ENCODE measurements around the gene EHD4. TPM values are rescaled to one million over a fixed set of nuclear protein-coding genes. Genes with fewer than 3 reads are reported as not detected.

Gene EHD4
- total and polyA plus RNA-seq, 9 of the 15 experiments (the other 6 are each of a cell fraction or from before 2014, with no cell fraction given): 0.89 to 10.3 (median 6.4) TPM

GRCh38 chr15:41880156-41880877 is 92.0 kb downstream of the EHD4 start:
- Histone ChIP-seq H3K27ac (ENCODE audit: extremely low read depth, low read depth, low read length) (no peak overlapping the region), H3K4me3 (no peak overlapping the region), H3K4me1 (replicated peaks in 1 of 2; ENCODE audit: control insufficient read depth in 2 of 2, insufficient read depth in 2 of 2, low read length in 2 of 2) (peaks cover 2 to 37% of the 10 kb centered on the region in 2 experiments; a peak in 3 of 5 replicates), H3K4me2 (ENCODE audit: insufficient read depth, low read length) (no peak overlapping the region), H2AFZ (ENCODE audit: low read depth, low read length) (no peak overlapping the region), H3K9me3 (replicated peaks; ENCODE audit: control insufficient read depth, insufficient read depth, low read depth, low read length) (no peaks in the 10 kb centered on the region), H3K9me1 (ENCODE audit: control insufficient read depth, insufficient read depth, low read length) (no peaks in the 10 kb centered on the region), H3K79me2 (ENCODE audit: control insufficient read depth, insufficient read depth, low read length) (no peaks in the 10 kb centered on the region), H4K20me1 (replicated peaks; ENCODE audit: control insufficient read depth, insufficient read depth, low read length) (peaks cover 13% of the 10 kb centered on the region; the same call in 1 of the 2 replicates), H3K9ac (ENCODE audit: insufficient read depth in 1 of 2, low read depth in 2 of 2, low read length in 2 of 2) (no peak overlapping the region), H3K27me3 (ENCODE audit: control insufficient read depth in 2 of 2, insufficient read depth in 2 of 2, low read length in 2 of 2) (peaks cover 28 to 78% of the 10 kb centered on the region in 2 experiments; a peak in 4 of 5 replicates), H3K36me3 (ENCODE audit: control insufficient read depth, insufficient read depth, low read length) (no peaks in the 10 kb centered on the region)
- ATAC-seq (no peak), DNase-seq (ENCODE audit: extremely low read depth in 1 of 4, low spot score in 3 of 4) (no peak), FAIRE-seq (no peak)
- POLR2A ChIA-PET: interaction anchor here (0.7 kb wide), 1 partner anchor 10 kb away, joined by 3 read pairs; no protein-coding TSS in a partner anchor
- intact Hi-C loops (cut with micrococcal nuclease): no loop called here
- CTCF ChIA-PET (ENCODE audit: low intra/inter-chr PET ratio): no interaction called here
- 10% methylated on average over 7 of the region's 10 CpGs for WGBS (ENCODE audit: insufficient coverage, low coverage, missing lambda C conversion rate)
- BruUV-seq (replicated peaks): no TSS peak
- in situ Hi-C loops (cut with MboI): no loop called here
- TF ChIP-seq ZFP1 (CRISPR knock-in tag; IDR thresholded peaks at IDR 0.05) (no peak), PCBP1 (IDR thresholded peaks at IDR 0.05; ENCODE audit: low read depth, low read length, poor library complexity, severe bottlenecking) (no peak), HMGXB4 (CRISPR knock-in tag; IDR thresholded peaks at IDR 0.05) (no peak), MTA1 (IDR thresholded peaks at IDR 0.05; ENCODE audit: borderline replicate concordance) (no peak), TBL1XR1 (IDR thresholded peaks at IDR 0.05; ENCODE audit: low read length in 2 of 2) (no peak), POLR3G (IDR thresholded peaks at IDR 0.05; ENCODE audit: extremely low read depth, insufficient read length, insufficient replicate concordance) (no peak), ZNF740 (CRISPR knock-in tag; IDR thresholded peaks at IDR 0.05) (no peak), ZNF740 (tag; IDR thresholded peaks at IDR 0.05) (no peak), KAT8 (IDR thresholded peaks at IDR 0.05; ENCODE audit: low read depth) (no peak), MBD2 (IDR thresholded peaks at IDR 0.05; ENCODE audit: borderline replicate concordance, low read depth) (no peak), CBX8 (IDR thresholded peaks at IDR 0.05; ENCODE audit: borderline replicate concordance, extremely low read depth, low read depth, low read length, poor library complexity, severe bottlenecking) (no peak), ZNF175 (CRISPR knock-in tag; IDR thresholded peaks at IDR 0.05; ENCODE audit: low read depth) (no peak), HLTF (IDR thresholded peaks at IDR 0.05) (no peak), GABPB2 (CRISPR knock-in tag; conservative IDR thresholded peaks at IDR 0.05) (no peak), MED1 (CRISPR knock-in tag; IDR thresholded peaks at IDR 0.05; ENCODE audit: borderline replicate concordance) (no peak), ZNF780A (CRISPR knock-in tag; IDR thresholded peaks at IDR 0.05) (no peak), CBX3 (IDR thresholded peaks at IDR 0.05; ENCODE audit: borderline replicate concordance in 1 of 2, low read length in 2 of 2) (no peak)

Measured in K562 (cell line).